Astrocyte (in vitro differentiated cells and primary cell): Measurements from ENCODE around the gene FBXO30. TPM values are rescaled to one million over a fixed set of nuclear protein-coding genes. Genes with fewer than 3 reads are reported as not detected.

ENCODE experiments used
- DNase-seq: peaks from one replicate; pipeline ENCODE4 v3.0.0-alpha.2; 2010; ENCODE audit warnings: low read depth
- FAIRE-seq: peaks from 2 replicates; lab custom pipeline; 2011; peaks lifted over from hg19 to GRCh38; lab: Jason Lieb, UNC
- H2AFZ ChIP-seq: 2 replicates; pipeline ENCODE4 v1.6.0; 2012; ENCODE audit warnings: low read depth, low read length, inconsistent platforms
- H3K27ac ChIP-seq: 2 replicates; pipeline ENCODE4 v1.5.1; 2011; ENCODE audit warnings: low read depth, low read length, inconsistent platforms
- H3K27me3 ChIP-seq: 2 replicates; pipeline ENCODE4 v1.6.0; 2011; ENCODE audit warnings: low read length, inconsistent platforms; ENCODE audit not compliant: insufficient read depth
- H3K36me3 ChIP-seq: 2 replicates; pipeline ENCODE4 v1.5.1; 2011; ENCODE audit warnings: low read length, inconsistent platforms; ENCODE audit not compliant: insufficient read depth
- H3K4me1 ChIP-seq: 2 replicates; pipeline ENCODE4 v1.5.1; 2011; ENCODE audit warnings: low read length, inconsistent platforms; ENCODE audit not compliant: insufficient read depth
- H3K4me2 ChIP-seq: 2 replicates; pipeline ENCODE4 v1.6.0; 2012; ENCODE audit warnings: low read length, inconsistent platforms
- H3K4me3 ChIP-seq: 2 replicates; pipeline ENCODE4 v1.5.1; 2011; ENCODE audit warnings: low read depth, mild to moderate bottlenecking, low read length, inconsistent platforms; ENCODE audit not compliant: insufficient read depth
- H3K79me2 ChIP-seq: 2 replicates; pipeline ENCODE4 v1.6.0; 2012; ENCODE audit warnings: mild to moderate bottlenecking, low read length, inconsistent platforms; ENCODE audit not compliant: insufficient read depth
- H3K9ac ChIP-seq: 2 replicates; pipeline ENCODE4 v1.6.0; 2012; ENCODE audit warnings: mild to moderate bottlenecking, low read length, inconsistent platforms
- H3K9me3 ChIP-seq: 2 replicates; pipeline ENCODE4 v1.5.1; 2012; ENCODE audit warnings: low read depth, mild to moderate bottlenecking, low read length, inconsistent platforms; ENCODE audit not compliant: insufficient read depth
- H4K20me1 ChIP-seq: 2 replicates; pipeline ENCODE4 v1.6.0; 2012; ENCODE audit warnings: low read length, inconsistent platforms; ENCODE audit not compliant: insufficient read depth
- H3K27ac Mint-ChIP-seq: one replicate; pipeline ENCODE4 v1.8.0; 2021; ENCODE audit warnings: mild to moderate bottlenecking, mixed read lengths; ENCODE audit not compliant: unreplicated experiment
- H3K27me3 Mint-ChIP-seq: one replicate; pipeline ENCODE4 v1.8.0; 2021; ENCODE audit warnings: low read depth, mixed read lengths; ENCODE audit not compliant: unreplicated experiment
- H3K36me3 Mint-ChIP-seq: one replicate; pipeline ENCODE4 v1.8.0; 2021; ENCODE audit warnings: low read depth, mixed read lengths; ENCODE audit not compliant: unreplicated experiment
- H3K4me1 Mint-ChIP-seq: one replicate; pipeline ENCODE4 v1.8.0; 2021; ENCODE audit warnings: low read depth, mixed read lengths; ENCODE audit not compliant: unreplicated experiment
- H3K4me3 Mint-ChIP-seq: one replicate; pipeline ENCODE4 v1.8.0; 2021; ENCODE audit warnings: mild to moderate bottlenecking, moderate library complexity, mixed read lengths; ENCODE audit not compliant: unreplicated experiment
- H3K9me3 Mint-ChIP-seq: one replicate; pipeline ENCODE4 v1.8.0; 2021; ENCODE audit warnings: mild to moderate bottlenecking, mixed read lengths; ENCODE audit not compliant: unreplicated experiment
- CTCF ChIP-seq: IDR thresholded peaks from 2 replicates; pipeline ENCODE4 v1.5.1; 2011; ENCODE audit warnings: low read depth, mild to moderate bottlenecking, inconsistent platforms, low read length, moderate library complexity; ENCODE audit not compliant: insufficient read depth
- EZH2 ChIP-seq: IDR thresholded peaks from 2 replicates; pipeline ENCODE4 v1.6.1; 2012; ENCODE audit warnings: mild to moderate bottlenecking, low read length, inconsistent platforms; ENCODE audit not compliant: insufficient read depth
- total RNA-seq: library from RNA; stranded (reverse); gene quantifications from 2 replicates; pipeline ENCODE4 v1.2.1, GENCODE V29; 2021

Gene FBXO30
- total RNA-seq, 1 donor from 2014 or later: 13.6 TPM

GRCh38 chr6:145787688-145788087, 26.9 kb downstream of the FBXO30 start:
- Histone ChIP-seq H3K27ac (no peak overlapping the region), H3K4me3 (no peak overlapping the region), H3K79me2 (peaks cover 20% of the 10 kb centered on the region), H3K4me2 (no peak overlapping the region), H3K9me3 (no peaks in the 10 kb centered on the region), H3K27me3 (no peaks in the 10 kb centered on the region), H3K36me3 (no peaks in the 10 kb centered on the region), H3K9ac (no peak overlapping the region), H4K20me1 (peaks cover 5% of the 10 kb centered on the region), H3K4me1 (no peaks in the 10 kb centered on the region), H2AFZ (no peak overlapping the region)
- FAIRE-seq (no peak), DNase-seq (no peak)
- no peaks in the 10 kb centered on the region for H3K27me3 Mint-ChIP-seq
- H3K27ac Mint-ChIP-seq: no peak overlapping the region
- H3K4me1 Mint-ChIP-seq: peaks cover 2% of the 10 kb centered on the region
- no peak overlapping the region for H3K4me3 Mint-ChIP-seq
- TF ChIP-seq CTCF (no peak), EZH2 (no peak)
- peaks cover 22% of the 10 kb centered on the region for H3K36me3 Mint-ChIP-seq
- H3K9me3 Mint-ChIP-seq: peaks cover 15% of the 10 kb centered on the region

- H3K36me3 Mint-ChIP-seq: peaks cover 12% of the 10 kb centered on the region
- FAIRE-seq (no peak), DNase-seq (no peak)
- Histone ChIP-seq H3K9ac (no peak overlapping the region), H3K9me3 (no peaks in the 10 kb centered on the region), H3K4me2 (no peak overlapping the region), H4K20me1 (peaks cover 5% of the 10 kb centered on the region), H2AFZ (no peak overlapping the region), H3K4me1 (no peaks in the 10 kb centered on the region), H3K79me2 (peaks cover under 1% of the 10 kb centered on the region), H3K27me3 (no peaks in the 10 kb centered on the region), H3K27ac (no peak overlapping the region), H3K36me3 (no peaks in the 10 kb centered on the region), H3K4me3 (no peak overlapping the region)
- H3K4me1 Mint-ChIP-seq: peaks cover 2% of the 10 kb centered on the region
- no peak for TF ChIP-seq CTCF
- no peak overlapping the region for H3K4me3 Mint-ChIP-seq
- H3K27me3 Mint-ChIP-seq: no peaks in the 10 kb centered on the region
- H3K27ac Mint-ChIP-seq: no peak overlapping the region
- H3K9me3 Mint-ChIP-seq: peaks cover under 1% of the 10 kb centered on the region
These were observed 29.9 kb downstream of the FBXO30 start for GRCh38 chr6:145784683-145785082.

- DNase-seq (no peak), FAIRE-seq (no peak)
- Mint-ChIP-seq H3K4me3 (no peak overlapping the region), H3K9me3 (no peaks in the 10 kb centered on the region), H3K36me3 (peaks cover 7% of the 10 kb centered on the region), H3K4me1 (peaks cover 2% of the 10 kb centered on the region), H3K27ac (no peak overlapping the region), H3K27me3 (no peaks in the 10 kb centered on the region)
- no peak for TF ChIP-seq CTCF
- no peak for TF ChIP-seq EZH2
- Histone ChIP-seq H3K27ac (no peak overlapping the region), H3K27me3 (no peaks in the 10 kb centered on the region), H3K4me1 (no peaks in the 10 kb centered on the region), H4K20me1 (no peaks in the 10 kb centered on the region), H3K4me3 (no peak overlapping the region), H3K9me3 (no peaks in the 10 kb centered on the region), H3K4me2 (no peak overlapping the region), H3K9ac (no peak overlapping the region), H3K36me3 (no peaks in the 10 kb centered on the region), H3K79me2 (no peaks in the 10 kb centered on the region), H2AFZ (no peak overlapping the region)
These were observed 30.8 kb downstream of the FBXO30 start for GRCh38 chr6:145783796-145784195.
